CD14-positive monocyte (primary cell): ENCODE measurements around the gene LIMK1. TPM values are rescaled to one million over a fixed set of nuclear protein-coding genes. Genes with fewer than 3 reads are reported as not detected.

Experiments
- DNase-seq, 3 donors: peaks; one replicate each; pipeline ENCODE4 v3.0.0-alpha.2; 2011 to 2022
- H2AFZ ChIP-seq: 2 replicates; pipeline ENCODE4 v1.6.0; 2012; ENCODE audit warnings: mild to moderate bottlenecking, low read depth, low read length, inconsistent platforms; ENCODE audit not compliant: insufficient read depth, poor library complexity, severe bottlenecking
- H3K27ac ChIP-seq, 2 donors: 1 replicate in 1 of 2; 2 replicates in 1 of 2; pipeline ENCODE4 v1.5.1; 2012 to 2013; ENCODE audit warnings: low read length in 2 of 2, control low read depth in 1 of 2, inconsistent platforms in 1 of 2, low read depth in 1 of 2, mild to moderate bottlenecking in 1 of 2
- H3K27me3 ChIP-seq, 2 donors: one replicate each; pipeline versions ENCODE4 v1.6.0 to v1.6.1; 2011 to 2013; ENCODE audit warnings: low read length in 2 of 2; ENCODE audit not compliant: control insufficient read depth in 2 of 2, insufficient read depth in 2 of 2
- H3K36me3 ChIP-seq, 2 donors: replicated peaks in 1 of 2; 1 replicate in 1 of 2; 2 replicates in 1 of 2; pipeline versions ENCODE4 v1.5.1 to v1.6.1; 2012 to 2013; ENCODE audit warnings: low read length in 2 of 2, control low read depth in 1 of 2, inconsistent platforms in 1 of 2, mild to moderate bottlenecking in 1 of 2; ENCODE audit not compliant: insufficient read depth in 2 of 2, control insufficient read depth in 1 of 2
- H3K4me1 ChIP-seq, 2 donors: 1 replicate in 1 of 2; 2 replicates in 1 of 2; pipeline versions ENCODE4 v1.5.1 to v1.6.1; 2012 to 2013; ENCODE audit warnings: low read length in 2 of 2, control low read depth in 1 of 2, inconsistent platforms in 1 of 2, mild to moderate bottlenecking in 1 of 2, moderate library complexity in 1 of 2; ENCODE audit not compliant: insufficient read depth in 2 of 2, control insufficient read depth in 1 of 2
- H3K4me2 ChIP-seq: replicated peaks from 2 replicates; pipeline ENCODE3; 2012; ENCODE audit warnings: low read length, moderate library complexity, mild to moderate bottlenecking; ENCODE audit not compliant: poor library complexity, severe bottlenecking; ENCODE audit errors: extremely low read depth
- H3K4me3 ChIP-seq, 3 experiments: fragments of 200-600 bp in 1 of 3; sonication (generic) in 1 of 3; replicated peaks in 1 of 3; 1 replicate in 2 of 3; 2 replicates in 1 of 3; pipeline ENCODE4 v1.5.1; 2011 to 2013; ENCODE audit warnings: low read length in 3 of 3, mild to moderate bottlenecking in 3 of 3, control low read depth in 2 of 3, low read depth in 2 of 3, inconsistent platforms in 1 of 3, moderate library complexity in 1 of 3
- H3K79me2 ChIP-seq: 2 replicates; pipeline ENCODE4 v1.6.0; 2012; ENCODE audit warnings: mild to moderate bottlenecking, control low read depth, inconsistent platforms, low read length, moderate library complexity; ENCODE audit not compliant: insufficient read depth
- H3K9ac ChIP-seq: 2 replicates; pipeline ENCODE4 v1.6.0; 2017; ENCODE audit warnings: low read length, mild to moderate bottlenecking; ENCODE audit not compliant: insufficient read depth, poor library complexity, severe bottlenecking
- H3K9me3 ChIP-seq, 2 donors: replicated peaks in 1 of 2; 1 replicate in 1 of 2; 2 replicates in 1 of 2; pipeline versions ENCODE4 v1.5.1 to v1.6.1; 2012 to 2013; ENCODE audit warnings: low read length in 2 of 2, control low read depth in 1 of 2; ENCODE audit not compliant: control insufficient read depth in 1 of 2, insufficient read depth in 1 of 2
- H4K20me1 ChIP-seq: 2 replicates; pipeline ENCODE4 v1.6.0; 2012; ENCODE audit warnings: mild to moderate bottlenecking, low read length, control low read depth, moderate library complexity; ENCODE audit not compliant: insufficient read depth
- H3K27ac Mint-ChIP-seq, 7 donors: one replicate each; pipeline ENCODE4 v1.8.0; 2020; ENCODE audit warnings: mild to moderate bottlenecking in 7 of 7, mixed read lengths in 7 of 7, moderate library complexity in 6 of 7, inconsistent platforms in 2 of 7
- H3K27me3 Mint-ChIP-seq, 3 donors: one replicate each; pipeline ENCODE4 v1.8.0; 2021 to 2022; ENCODE audit warnings: low read depth in 3 of 3, mild to moderate bottlenecking in 3 of 3, mixed read lengths in 3 of 3, moderate library complexity in 3 of 3, inconsistent platforms in 1 of 3
- H3K36me3 Mint-ChIP-seq, 2 donors: one replicate each; pipeline ENCODE4 v1.8.0; 2020; ENCODE audit warnings: mixed read lengths in 2 of 2, inconsistent platforms in 1 of 2, mild to moderate bottlenecking in 1 of 2
- H3K4me1 Mint-ChIP-seq: one replicate; pipeline ENCODE4 v1.8.0; 2020; ENCODE audit warnings: mild to moderate bottlenecking, mixed read lengths
- H3K4me3 Mint-ChIP-seq, 2 donors: one replicate each; pipeline ENCODE4 v1.8.0; 2020; ENCODE audit warnings: mild to moderate bottlenecking in 2 of 2, mixed read lengths in 2 of 2, moderate library complexity in 1 of 2
- H3K9me3 Mint-ChIP-seq, 7 donors: one replicate each; pipeline ENCODE4 v1.8.0; 2020 to 2022; ENCODE audit warnings: mixed read lengths in 7 of 7, mild to moderate bottlenecking in 6 of 7, moderate library complexity in 6 of 7, inconsistent platforms in 2 of 7
- WGBS: methylation state at CpG from one replicate; pipeline ENCODE4 v1.1.5; 2013; ENCODE audit warnings: missing lambda C conversion rate; ENCODE audit not compliant: insufficient coverage; 5-methylcytosine and 5-hydroxymethylcytosine counted together
- intact Hi-C, 2 donors: fragments of 100-400 bp; cut with micrococcal nuclease; formaldehyde crosslinking; loops; one replicate each; pipeline versions ENCODE4 v1.15.0 to v1.15.1; 2023
- polyA plus RNA-seq, 3 donors: library from polyadenylated mRNA; depleted of rRNA in 1 of 3; unstranded in 2 of 3; stranded (reverse) in 1 of 3; fragments of 300-500 nt in 2 of 3; fragments of >200 nt in 1 of 3; fragmentation: Illumina TruSeq in 2 of 3; gene quantifications; 1 replicate in 2 of 3; 2 replicates in 1 of 3; pipeline ENCODE4 v1.2.3, GENCODE V29; 2012 to 2021
- TF ChIP-seq, protein P1 (sequence below): fragments of 200-600 bp; IDR thresholded peaks from one replicate; pipeline ENCODE4 v1.8.0; 2022; ENCODE audit warnings: antibody characterized with exemption, mild to moderate bottlenecking

The LIMK1 gene
- polyA plus RNA-seq, 3 donors, result 12.6 to 30.2 (median 13.9) TPM

DNA sequence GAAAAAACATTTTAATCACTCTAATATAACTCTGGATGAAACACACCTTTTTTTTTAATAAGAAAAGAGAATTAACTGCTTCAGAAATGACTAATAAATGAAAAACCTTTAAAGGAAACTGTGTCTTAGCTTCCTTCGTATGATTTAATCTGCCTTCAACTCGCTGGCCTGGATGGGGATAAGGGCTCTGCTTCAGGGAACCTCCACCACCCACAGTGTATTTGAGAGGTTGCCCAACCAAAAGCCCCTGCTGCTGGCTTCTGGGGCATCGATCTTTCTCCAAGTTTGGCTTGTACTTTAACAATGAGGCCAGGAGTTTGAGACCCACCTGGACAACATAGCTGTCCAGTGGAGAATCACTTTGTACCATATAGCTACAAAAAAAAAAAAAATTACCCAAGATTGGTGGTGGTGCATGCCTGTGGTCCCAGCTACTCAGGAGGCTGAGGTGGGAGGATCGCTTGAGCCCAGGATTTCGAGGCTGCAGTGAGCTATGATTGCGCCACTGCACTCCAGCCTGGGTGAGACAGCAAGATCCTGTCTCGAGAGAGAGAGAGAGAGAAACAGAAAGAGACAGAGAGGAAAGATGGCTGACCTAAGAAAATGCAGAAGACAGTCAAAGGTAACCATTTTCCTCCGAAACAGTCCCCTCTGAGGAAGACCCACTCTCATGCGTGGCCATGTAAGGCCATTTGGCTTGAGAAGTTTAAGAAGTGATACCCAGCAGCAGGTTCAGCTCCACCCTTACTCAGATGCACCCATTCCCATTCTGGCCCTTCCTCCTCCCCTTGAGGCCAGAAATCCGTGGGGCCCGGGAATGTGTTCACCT, 13.6 kb upstream of the LIMK1 start:
- Histone ChIP-seq H3K27me3 (no peaks in the 10 kb centered on the region), H3K9ac (no peak overlapping the region), H3K36me3 (no peaks in the 10 kb centered on the region), H3K79me2 (no peaks in the 10 kb centered on the region), H4K20me1 (no peaks in the 10 kb centered on the region), H3K9me3 (no peaks in the 10 kb centered on the region), H2AFZ (peak overlapping the region; percentile 51), H3K4me1 (no peaks in the 10 kb centered on the region), H3K4me3 (no peak overlapping the region), H3K4me2 (no peak overlapping the region), H3K27ac (no peak overlapping the region)
- Mint-ChIP-seq H3K9me3 (peaks cover 0 to 5% (median 0%) of the 10 kb centered on the region in 7 donors), H3K36me3 (no peaks in the 10 kb centered on the region), H3K4me1 (no peaks in the 10 kb centered on the region), H3K27me3 (peaks cover 0 to 5% (median 0%) of the 10 kb centered on the region in 3 donors), H3K27ac (peak overlapping the region in 2 of 7 donors; percentile 46 to 58), H3K4me3 (no peak overlapping the region)
- TF ChIP-seq, protein P1, sequence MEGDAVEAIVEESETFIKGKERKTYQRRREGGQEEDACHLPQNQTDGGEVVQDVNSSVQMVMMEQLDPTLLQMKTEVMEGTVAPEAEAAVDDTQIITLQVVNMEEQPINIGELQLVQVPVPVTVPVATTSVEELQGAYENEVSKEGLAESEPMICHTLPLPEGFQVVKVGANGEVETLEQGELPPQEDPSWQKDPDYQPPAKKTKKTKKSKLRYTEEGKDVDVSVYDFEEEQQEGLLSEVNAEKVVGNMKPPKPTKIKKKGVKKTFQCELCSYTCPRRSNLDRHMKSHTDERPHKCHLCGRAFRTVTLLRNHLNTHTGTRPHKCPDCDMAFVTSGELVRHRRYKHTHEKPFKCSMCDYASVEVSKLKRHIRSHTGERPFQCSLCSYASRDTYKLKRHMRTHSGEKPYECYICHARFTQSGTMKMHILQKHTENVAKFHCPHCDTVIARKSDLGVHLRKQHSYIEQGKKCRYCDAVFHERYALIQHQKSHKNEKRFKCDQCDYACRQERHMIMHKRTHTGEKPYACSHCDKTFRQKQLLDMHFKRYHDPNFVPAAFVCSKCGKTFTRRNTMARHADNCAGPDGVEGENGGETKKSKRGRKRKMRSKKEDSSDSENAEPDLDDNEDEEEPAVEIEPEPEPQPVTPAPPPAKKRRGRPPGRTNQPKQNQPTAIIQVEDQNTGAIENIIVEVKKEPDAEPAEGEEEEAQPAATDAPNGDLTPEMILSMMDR, result no peak
- DNase-seq, result no peak
- WGBS, result 67% methylated on average over 6 of the region's 11 CpGs
- intact Hi-C loops, result loop anchor here (2.0 to 10.0 kb wide), 4 partner anchors 112 to 332 kb away; partner anchors contain the start of gene CLIP2 (in 1 of the 2)

DNA sequence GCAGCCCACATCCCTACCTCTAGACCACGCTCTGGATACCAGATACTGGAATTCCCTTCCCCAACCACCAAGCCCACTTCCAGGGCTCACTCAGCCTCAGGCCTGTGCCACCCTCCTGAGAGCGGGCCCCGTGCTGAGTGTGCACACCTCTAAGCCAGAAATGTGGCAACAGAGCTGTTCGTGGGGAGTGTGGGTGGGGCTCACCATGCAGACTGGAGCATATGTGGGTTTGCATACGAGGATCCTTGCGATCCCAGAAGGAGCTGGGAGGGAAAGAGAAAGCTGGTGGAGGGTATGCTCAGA, 13.0 kb upstream of the LIMK1 start:
- Mint-ChIP-seq H3K4me3 (no peak overlapping the region), H3K27me3 (peaks cover 0 to 5% (median 0%) of the 10 kb centered on the region in 3 donors), H3K9me3 (peaks cover 0 to 5% (median 0%) of the 10 kb centered on the region in 7 donors), H3K36me3 (no peaks in the 10 kb centered on the region), H3K27ac (peak overlapping the region in 2 of 7 donors; percentile 10 to 41), H3K4me1 (no peaks in the 10 kb centered on the region)
- Histone ChIP-seq H3K9me3 (no peaks in the 10 kb centered on the region), H3K36me3 (no peaks in the 10 kb centered on the region), H4K20me1 (no peaks in the 10 kb centered on the region), H3K27me3 (no peaks in the 10 kb centered on the region), H3K27ac (no peak overlapping the region), H2AFZ (peak overlapping the region; percentile 51), H3K4me1 (no peaks in the 10 kb centered on the region), H3K79me2 (no peaks in the 10 kb centered on the region), H3K4me3 (no peak overlapping the region), H3K4me2 (no peak overlapping the region), H3K9ac (no peak overlapping the region)
- WGBS, result 82% methylated on average over 4 of the region's 6 CpGs
- intact Hi-C loops, result no loop called here
- no peak for DNase-seq
- TF ChIP-seq, protein P1, result no peak
